ENCODE results near the gene PTGDS. TPM values are rescaled to one million over a fixed set of nuclear protein-coding genes. Genes with fewer than 3 reads are reported as not detected.

PTGDS gene
- total and polyA plus RNA-seq, 9 of the 15 experiments (the other 6 are each of a cell fraction or from before 2014, with no cell fraction given): 0.46 to 7.1 (median 2.0) TPM

- no peak for TF ChIP-seq FOXO4 (CRISPR knock-in tag; IDR thresholded peaks at IDR 0.05)
- no peak for TF ChIP-seq ZBED1 (IDR thresholded peaks at IDR 0.05)
- TF ChIP-seq ELK3 (CRISPR knock-in tag; IDR thresholded peaks at IDR 0.05): no peak
- TF ChIP-seq MNT (conservative IDR thresholded peaks at IDR 0.05): peak in 1 of 2 experiments; percentile 50; a peak in 1 of 4 replicates
- TF ChIP-seq MAX (CRISPR knock-in tag; IDR thresholded peaks at IDR 0.05): peak; percentile 56; the same call in 1 of the 2 replicates
- TF ChIP-seq ZBTB33 (CRISPR knock-in tag; IDR thresholded peaks at IDR 0.05): peak; percentile 100
- peak; percentile 56; the same call in 1 of the 2 replicates for TF ChIP-seq ZBTB7A (IDR thresholded peaks at IDR 0.05; ENCODE audit: borderline replicate concordance, control insufficient read depth, low read depth, low read length)
- peak in 1 of 2 experiments; percentile 40 for TF ChIP-seq E2F6 (IDR thresholded peaks at IDR 0.05; ENCODE audit: borderline replicate concordance in 1 of 2, extremely low read depth in 1 of 2, insufficient read depth in 1 of 2, insufficient read length in 1 of 2, low read depth in 1 of 2, low read length in 1 of 2, poor library complexity in 1 of 2, severe bottlenecking in 1 of 2)
- TF ChIP-seq RAD21 (CRISPR knock-in tag; conservative IDR thresholded peaks at IDR 0.05 in 1 of 2, IDR thresholded peaks at IDR 0.05 in 1 of 2): peak in 1 of 2 experiments; percentile 39; a peak in 2 of 4 replicates
- peak; percentile 48; the same call in 1 of the 2 replicates for TF ChIP-seq L3MBTL2 (IDR thresholded peaks at IDR 0.05)
- peak in 1 of 3 experiments; percentile 8 for TF ChIP-seq YY1 (IDR thresholded peaks at IDR 0.05; ENCODE audit: borderline replicate concordance in 1 of 3, control insufficient read depth in 1 of 3, extremely low read depth in 1 of 3, insufficient read depth in 3 of 3, insufficient read length in 1 of 3, insufficient replicate concordance in 2 of 3, low read depth in 1 of 3, low read length in 2 of 3)
Observed at GRCh38 chr9:136975644-136976043, 1.7 kb upstream of the PTGDS start (continued).
